SK-N-SH treated with all-trans-retinoic acid at 6 μM for 48 hours (cell line): Measurements from ENCODE around the gene PTRH2.

ENCODE experiments used
- ARNTL ChIP-seq: fragments of 450-650 bp; formaldehyde crosslinking; IDR thresholded peaks from 2 replicates; pipeline ENCODE4 v1.5.0; 2020; ENCODE audit warnings: low read depth, mild to moderate bottlenecking, moderate library complexity, borderline replicate concordance
- BACH2 ChIP-seq: fragments of 250-450 bp; sonication (Bioruptor Pico); IDR thresholded peaks from 2 replicates; pipeline ENCODE4 v1.9.0; 2021; ENCODE audit warnings: mild to moderate bottlenecking, borderline replicate concordance
- ESRRG ChIP-seq: fragments of 250-450 bp; sonication (Bioruptor Pico); IDR thresholded peaks from 2 replicates; pipeline ENCODE4 v1.6.1; 2021; ENCODE audit warnings: mild to moderate bottlenecking
- GLIS3 ChIP-seq: fragments of 250-450 bp; sonication (Bioruptor Pico); IDR thresholded peaks from 2 replicates; pipeline ENCODE4 v1.5.0; 2020; ENCODE audit warnings: mild to moderate bottlenecking, moderate library complexity
- ISL1 ChIP-seq: fragments of 250-450 bp; sonication (Bioruptor Pico); IDR thresholded peaks from 2 replicates; pipeline ENCODE4 v2.1.2; 2022; ENCODE audit warnings: mild to moderate bottlenecking, moderate library complexity
- RARB ChIP-seq: fragments of 250-450 bp; sonication (Bioruptor Pico); IDR thresholded peaks from 2 replicates; pipeline ENCODE4 v1.8.0; 2021; ENCODE audit warnings: mild to moderate bottlenecking, moderate library complexity
- SNAI2 ChIP-seq: fragments of 250-450 bp; sonication (Bioruptor Pico); IDR thresholded peaks from 2 replicates; pipeline ENCODE4 v1.5.0; 2020; ENCODE audit warnings: mild to moderate bottlenecking, moderate library complexity
- ZFP30 ChIP-seq: fragments of 450-650 bp; formaldehyde crosslinking; IDR thresholded peaks from 2 replicates; pipeline ENCODE4 v1.5.0; 2022; ENCODE audit warnings: mild to moderate bottlenecking, moderate library complexity
- TF ChIP-seq, protein P1 (sequence below): fragments of 250-450 bp; sonication (Bioruptor Pico); IDR thresholded peaks from 2 replicates; pipeline ENCODE4 v1.8.0; 2020; ENCODE audit warnings: mild to moderate bottlenecking, moderate library complexity, borderline replicate concordance

GRCh38 chr17:59675231-59675630 is 32.0 kb downstream of the PTRH2 start:
- TF ChIP-seq BACH2 (CRISPR knock-in tag), result no peak
- TF ChIP-seq ZFP30 (CRISPR knock-in tag), result no peak
- TF ChIP-seq, protein P1, sequence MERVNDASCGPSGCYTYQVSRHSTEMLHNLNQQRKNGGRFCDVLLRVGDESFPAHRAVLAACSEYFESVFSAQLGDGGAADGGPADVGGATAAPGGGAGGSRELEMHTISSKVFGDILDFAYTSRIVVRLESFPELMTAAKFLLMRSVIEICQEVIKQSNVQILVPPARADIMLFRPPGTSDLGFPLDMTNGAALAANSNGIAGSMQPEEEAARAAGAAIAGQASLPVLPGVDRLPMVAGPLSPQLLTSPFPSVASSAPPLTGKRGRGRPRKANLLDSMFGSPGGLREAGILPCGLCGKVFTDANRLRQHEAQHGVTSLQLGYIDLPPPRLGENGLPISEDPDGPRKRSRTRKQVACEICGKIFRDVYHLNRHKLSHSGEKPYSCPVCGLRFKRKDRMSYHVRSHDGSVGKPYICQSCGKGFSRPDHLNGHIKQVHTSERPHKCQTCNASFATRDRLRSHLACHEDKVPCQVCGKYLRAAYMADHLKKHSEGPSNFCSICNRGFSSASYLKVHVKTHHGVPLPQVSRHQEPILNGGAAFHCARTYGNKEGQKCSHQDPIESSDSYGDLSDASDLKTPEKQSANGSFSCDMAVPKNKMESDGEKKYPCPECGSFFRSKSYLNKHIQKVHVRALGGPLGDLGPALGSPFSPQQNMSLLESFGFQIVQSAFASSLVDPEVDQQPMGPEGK (CRISPR knock-in tag), result no peak
- TF ChIP-seq GLIS3 (CRISPR knock-in tag), result no peak
- TF ChIP-seq ARNTL, result no peak
- no peak for TF ChIP-seq RARB (CRISPR knock-in tag)
- TF ChIP-seq ESRRG, result no peak
- TF ChIP-seq ISL1 (CRISPR knock-in tag), result no peak
- TF ChIP-seq SNAI2 (CRISPR knock-in tag), result no peak
